Spleen (tissue), 7 donors: Measurements from ENCODE around the gene REXO4.

Experiments used
- POLR2A ChIP-seq, 3 donors: fragments of 450-650 bp; IDR thresholded peaks; one replicate each; pipeline ENCODE4 v1.5.1; 2017; ENCODE audit warnings: antibody characterized with exemption in 3 of 3, mild to moderate bottlenecking in 1 of 3
- TF ChIP-seq, protein P1 (sequence below), 11 experiments: fragments of 200-600 bp in 7 of 11; fragments of 450-650 bp in 4 of 11; sonication (generic) in 4 of 11; IDR thresholded peaks in 8 of 11; conservative IDR thresholded peaks in 3 of 11; 1 replicate in 7 of 11; 2 replicates in 4 of 11; pipeline versions ENCODE4 v1.4.0 to v1.8.0; 2016 to 2021; ENCODE audit warnings: antibody characterized with exemption in 11 of 11, inconsistent platforms in 4 of 11, mild to moderate bottlenecking in 1 of 11
- donor health status: DM: no; HTN: no; CAD: no; lungs with moderate emphysema.
- donor health status: DM: no; HTN: no; CAD: no.
- donor health status: DM: no; HTN: no; CAD: no.

DNA sequence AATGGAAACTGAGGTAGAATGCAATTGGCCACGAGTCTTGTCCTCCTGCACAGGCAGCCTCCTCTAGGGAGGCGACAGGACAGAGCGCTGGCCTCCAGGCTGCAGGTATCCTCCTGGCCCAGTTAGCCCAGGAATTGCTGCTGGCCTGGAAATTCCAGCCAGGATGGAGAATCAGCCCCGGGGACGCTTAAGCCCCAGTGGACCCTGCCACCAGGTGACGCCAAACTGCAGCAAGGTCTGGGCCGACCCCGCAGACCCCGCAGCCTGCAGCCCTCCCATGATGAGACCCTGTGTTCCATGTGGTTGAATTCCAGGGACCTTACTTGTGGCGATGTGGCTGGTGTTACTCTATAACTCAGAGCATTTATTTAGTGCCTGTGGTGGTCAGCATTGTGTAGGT lies 49.3 kb upstream of the REXO4 start:
- TF ChIP-seq, protein P1, sequence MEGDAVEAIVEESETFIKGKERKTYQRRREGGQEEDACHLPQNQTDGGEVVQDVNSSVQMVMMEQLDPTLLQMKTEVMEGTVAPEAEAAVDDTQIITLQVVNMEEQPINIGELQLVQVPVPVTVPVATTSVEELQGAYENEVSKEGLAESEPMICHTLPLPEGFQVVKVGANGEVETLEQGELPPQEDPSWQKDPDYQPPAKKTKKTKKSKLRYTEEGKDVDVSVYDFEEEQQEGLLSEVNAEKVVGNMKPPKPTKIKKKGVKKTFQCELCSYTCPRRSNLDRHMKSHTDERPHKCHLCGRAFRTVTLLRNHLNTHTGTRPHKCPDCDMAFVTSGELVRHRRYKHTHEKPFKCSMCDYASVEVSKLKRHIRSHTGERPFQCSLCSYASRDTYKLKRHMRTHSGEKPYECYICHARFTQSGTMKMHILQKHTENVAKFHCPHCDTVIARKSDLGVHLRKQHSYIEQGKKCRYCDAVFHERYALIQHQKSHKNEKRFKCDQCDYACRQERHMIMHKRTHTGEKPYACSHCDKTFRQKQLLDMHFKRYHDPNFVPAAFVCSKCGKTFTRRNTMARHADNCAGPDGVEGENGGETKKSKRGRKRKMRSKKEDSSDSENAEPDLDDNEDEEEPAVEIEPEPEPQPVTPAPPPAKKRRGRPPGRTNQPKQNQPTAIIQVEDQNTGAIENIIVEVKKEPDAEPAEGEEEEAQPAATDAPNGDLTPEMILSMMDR (IDR thresholded peaks at IDR 0.05 in 8 of 11, conservative IDR thresholded peaks at IDR 0.05 in 3 of 11) = no peak
- no peak for TF ChIP-seq POLR2A (IDR thresholded peaks at IDR 0.05)
